Erythroblast (primary cell): ENCODE data around the gene MAP2.

ENCODE experiments used
- DNase-seq, 2 experiments: peaks; one replicate each; lab custom pipeline; 2025; lab: John Stamatoyannopoulos, UW
- GATA1 ChIP-seq: IDR thresholded peaks from 2 replicates; pipeline ENCODE4 v1.6.1; 2011; ENCODE audit warnings: low read depth, mild to moderate bottlenecking, control low read depth, low read length, moderate library complexity
- POLR2A ChIP-seq: IDR thresholded peaks from 2 replicates; pipeline ENCODE4 v1.6.1; 2011; ENCODE audit warnings: mild to moderate bottlenecking, low read length

MAP2 gene

GRCh38 chr2:209771474-209772289, 347.8 kb downstream of the MAP2 start, which contains the start of gene UNC80:
Gene UNC80 (plus strand): TSS chr2:209771832. CDS start chr2:209772073, 241 bp downstream.
- no peak for TF ChIP-seq POLR2A
- TF ChIP-seq GATA1: no peak
- peak; percentile 26 to 34 for DNase-seq

- no peak for DNase-seq
- TF ChIP-seq GATA1 (no peak), POLR2A (no peak)
These were observed 348.4 kb downstream of the MAP2 start for GRCh38 chr2:209772290-209772685.

DNA sequence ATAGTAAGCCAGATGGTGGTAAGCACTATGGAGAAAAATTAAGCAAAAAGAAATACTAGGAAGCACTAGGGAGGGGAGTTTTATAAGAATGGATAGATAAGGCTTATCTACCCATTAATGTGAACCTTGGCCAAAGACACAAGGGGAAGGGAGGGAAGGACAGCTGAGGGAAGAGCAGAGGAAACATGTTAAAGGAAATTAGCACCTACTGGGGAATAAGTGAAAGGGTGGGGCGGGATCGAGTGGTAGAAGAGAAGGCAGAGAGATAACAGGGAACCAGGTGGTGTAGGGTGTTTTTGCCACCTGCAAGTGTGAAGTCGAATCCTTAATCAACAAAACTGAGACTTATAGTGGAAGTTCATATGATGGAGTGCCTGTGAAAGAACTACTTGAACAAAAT, 349.5 kb downstream of the MAP2 start:
- TF ChIP-seq POLR2A (no peak), GATA1 (no peak)
- DNase-seq: no peak
